Measurements from ENCODE around the gene PDXK. TPM values are rescaled to one million over a fixed set of nuclear protein-coding genes. Genes with fewer than 3 reads are reported as not detected.

Gene PDXK
- total and polyA plus RNA-seq, 2 of the 13 experiments (the other 11 are each of a cell fraction or from before 2014, with no cell fraction given): 114 to 184 TPM

DNA sequence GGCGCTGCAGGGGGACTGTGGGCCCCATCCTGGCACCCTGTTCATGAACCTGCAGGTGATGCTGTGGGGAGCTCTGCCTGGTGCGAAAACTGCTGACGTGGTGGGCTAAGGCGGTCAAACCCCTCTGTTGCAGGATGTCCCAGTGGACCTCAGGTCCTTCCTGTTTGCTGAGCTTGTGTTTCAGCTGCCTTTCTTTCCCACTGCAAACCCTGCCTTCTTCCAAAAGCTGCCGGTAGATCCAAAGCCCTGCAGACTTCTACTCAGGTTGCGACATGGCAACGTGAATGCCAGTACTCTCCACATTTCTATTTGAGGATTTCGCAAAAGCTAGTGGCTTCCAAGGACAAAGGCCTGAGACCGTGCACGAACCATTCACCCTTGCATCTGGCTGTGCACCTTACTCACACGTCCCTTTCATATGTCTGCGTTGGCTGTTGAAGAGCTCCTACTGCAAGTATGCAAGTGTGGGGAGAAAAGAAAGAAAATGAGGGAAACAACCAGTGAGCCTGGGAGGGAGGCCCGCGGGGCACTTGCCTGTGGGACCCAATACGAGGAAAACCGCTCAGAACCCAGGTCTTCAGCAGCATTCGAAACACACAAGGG is 64.3 kb downstream of the PDXK start (continued):
- 0 out of 2 replicates have a peak, but pooled peaks have one; percentile 80 for TF ChIP-seq TOE1 (CRISPR knock-in tag; IDR thresholded peaks at IDR 0.05)
- peak; percentile 90 for TF ChIP-seq SMAD3 (CRISPR knock-in tag; IDR thresholded peaks at IDR 0.05)
- TF ChIP-seq AHR (CRISPR knock-in tag; IDR thresholded peaks at IDR 0.05): peak; percentile 81; the same call in 1 of the 2 replicates
- peak; percentile 63; the same call in 1 of the 2 replicates for TF ChIP-seq YEATS4 (CRISPR knock-in tag; IDR thresholded peaks at IDR 0.05; ENCODE audit: borderline replicate concordance)
- TF ChIP-seq, protein P1, sequence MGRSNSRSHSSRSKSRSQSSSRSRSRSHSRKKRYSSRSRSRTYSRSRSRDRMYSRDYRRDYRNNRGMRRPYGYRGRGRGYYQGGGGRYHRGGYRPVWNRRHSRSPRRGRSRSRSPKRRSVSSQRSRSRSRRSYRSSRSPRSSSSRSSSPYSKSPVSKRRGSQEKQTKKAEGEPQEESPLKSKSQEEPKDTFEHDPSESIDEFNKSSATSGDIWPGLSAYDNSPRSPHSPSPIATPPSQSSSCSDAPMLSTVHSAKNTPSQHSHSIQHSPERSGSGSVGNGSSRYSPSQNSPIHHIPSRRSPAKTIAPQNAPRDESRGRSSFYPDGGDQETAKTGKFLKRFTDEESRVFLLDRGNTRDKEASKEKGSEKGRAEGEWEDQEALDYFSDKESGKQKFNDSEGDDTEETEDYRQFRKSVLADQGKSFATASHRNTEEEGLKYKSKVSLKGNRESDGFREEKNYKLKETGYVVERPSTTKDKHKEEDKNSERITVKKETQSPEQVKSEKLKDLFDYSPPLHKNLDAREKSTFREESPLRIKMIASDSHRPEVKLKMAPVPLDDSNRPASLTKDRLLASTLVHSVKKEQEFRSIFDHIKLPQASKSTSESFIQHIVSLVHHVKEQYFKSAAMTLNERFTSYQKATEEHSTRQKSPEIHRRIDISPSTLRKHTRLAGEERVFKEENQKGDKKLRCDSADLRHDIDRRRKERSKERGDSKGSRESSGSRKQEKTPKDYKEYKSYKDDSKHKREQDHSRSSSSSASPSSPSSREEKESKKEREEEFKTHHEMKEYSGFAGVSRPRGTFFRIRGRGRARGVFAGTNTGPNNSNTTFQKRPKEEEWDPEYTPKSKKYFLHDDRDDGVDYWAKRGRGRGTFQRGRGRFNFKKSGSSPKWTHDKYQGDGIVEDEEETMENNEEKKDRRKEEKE (IDR thresholded peaks at IDR 0.05): no peak
- peak; percentile 87 for TF ChIP-seq ZMYM3 (CRISPR knock-in tag; IDR thresholded peaks at IDR 0.05)
- TF ChIP-seq, protein P2, sequence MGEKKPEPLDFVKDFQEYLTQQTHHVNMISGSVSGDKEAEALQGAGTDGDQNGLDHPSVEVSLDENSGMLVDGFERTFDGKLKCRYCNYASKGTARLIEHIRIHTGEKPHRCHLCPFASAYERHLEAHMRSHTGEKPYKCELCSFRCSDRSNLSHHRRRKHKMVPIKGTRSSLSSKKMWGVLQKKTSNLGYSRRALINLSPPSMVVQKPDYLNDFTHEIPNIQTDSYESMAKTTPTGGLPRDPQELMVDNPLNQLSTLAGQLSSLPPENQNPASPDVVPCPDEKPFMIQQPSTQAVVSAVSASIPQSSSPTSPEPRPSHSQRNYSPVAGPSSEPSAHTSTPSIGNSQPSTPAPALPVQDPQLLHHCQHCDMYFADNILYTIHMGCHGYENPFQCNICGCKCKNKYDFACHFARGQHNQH (CRISPR knock-in tag; IDR thresholded peaks at IDR 0.05): peak; percentile 69; the same call in 1 of the 2 replicates
- TF ChIP-seq, protein P3, sequence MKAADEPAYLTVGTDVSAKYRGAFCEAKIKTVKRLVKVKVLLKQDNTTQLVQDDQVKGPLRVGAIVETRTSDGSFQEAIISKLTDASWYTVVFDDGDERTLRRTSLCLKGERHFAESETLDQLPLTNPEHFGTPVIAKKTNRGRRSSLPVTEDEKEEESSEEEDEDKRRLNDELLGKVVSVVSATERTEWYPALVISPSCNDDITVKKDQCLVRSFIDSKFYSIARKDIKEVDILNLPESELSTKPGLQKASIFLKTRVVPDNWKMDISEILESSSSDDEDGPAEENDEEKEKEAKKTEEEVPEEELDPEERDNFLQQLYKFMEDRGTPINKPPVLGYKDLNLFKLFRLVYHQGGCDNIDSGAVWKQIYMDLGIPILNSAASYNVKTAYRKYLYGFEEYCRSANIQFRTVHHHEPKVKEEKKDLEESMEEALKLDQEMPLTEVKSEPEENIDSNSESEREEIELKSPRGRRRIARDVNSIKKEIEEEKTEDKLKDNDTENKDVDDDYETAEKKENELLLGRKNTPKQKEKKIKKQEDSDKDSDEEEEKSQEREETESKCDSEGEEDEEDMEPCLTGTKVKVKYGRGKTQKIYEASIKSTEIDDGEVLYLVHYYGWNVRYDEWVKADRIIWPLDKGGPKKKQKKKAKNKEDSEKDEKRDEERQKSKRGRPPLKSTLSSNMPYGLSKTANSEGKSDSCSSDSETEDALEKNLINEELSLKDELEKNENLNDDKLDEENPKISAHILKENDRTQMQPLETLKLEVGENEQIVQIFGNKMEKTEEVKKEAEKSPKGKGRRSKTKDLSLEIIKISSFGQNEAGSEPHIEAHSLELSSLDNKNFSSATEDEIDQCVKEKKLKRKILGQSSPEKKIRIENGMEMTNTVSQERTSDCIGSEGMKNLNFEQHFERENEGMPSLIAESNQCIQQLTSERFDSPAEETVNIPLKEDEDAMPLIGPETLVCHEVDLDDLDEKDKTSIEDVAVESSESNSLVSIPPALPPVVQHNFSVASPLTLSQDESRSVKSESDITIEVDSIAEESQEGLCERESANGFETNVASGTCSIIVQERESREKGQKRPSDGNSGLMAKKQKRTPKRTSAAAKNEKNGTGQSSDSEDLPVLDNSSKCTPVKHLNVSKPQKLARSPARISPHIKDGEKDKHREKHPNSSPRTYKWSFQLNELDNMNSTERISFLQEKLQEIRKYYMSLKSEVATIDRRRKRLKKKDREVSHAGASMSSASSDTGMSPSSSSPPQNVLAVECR (CRISPR knock-in tag; IDR thresholded peaks at IDR 0.05; ENCODE audit: borderline replicate concordance): peak; percentile 71; the same call in 1 of the 2 replicates
- peak; percentile 93 for TF ChIP-seq ARNTL (CRISPR knock-in tag; IDR thresholded peaks at IDR 0.05)
- no peak for TF ChIP-seq ZNF44 (CRISPR knock-in tag; IDR thresholded peaks at IDR 0.05)
- TF ChIP-seq, protein P4, sequence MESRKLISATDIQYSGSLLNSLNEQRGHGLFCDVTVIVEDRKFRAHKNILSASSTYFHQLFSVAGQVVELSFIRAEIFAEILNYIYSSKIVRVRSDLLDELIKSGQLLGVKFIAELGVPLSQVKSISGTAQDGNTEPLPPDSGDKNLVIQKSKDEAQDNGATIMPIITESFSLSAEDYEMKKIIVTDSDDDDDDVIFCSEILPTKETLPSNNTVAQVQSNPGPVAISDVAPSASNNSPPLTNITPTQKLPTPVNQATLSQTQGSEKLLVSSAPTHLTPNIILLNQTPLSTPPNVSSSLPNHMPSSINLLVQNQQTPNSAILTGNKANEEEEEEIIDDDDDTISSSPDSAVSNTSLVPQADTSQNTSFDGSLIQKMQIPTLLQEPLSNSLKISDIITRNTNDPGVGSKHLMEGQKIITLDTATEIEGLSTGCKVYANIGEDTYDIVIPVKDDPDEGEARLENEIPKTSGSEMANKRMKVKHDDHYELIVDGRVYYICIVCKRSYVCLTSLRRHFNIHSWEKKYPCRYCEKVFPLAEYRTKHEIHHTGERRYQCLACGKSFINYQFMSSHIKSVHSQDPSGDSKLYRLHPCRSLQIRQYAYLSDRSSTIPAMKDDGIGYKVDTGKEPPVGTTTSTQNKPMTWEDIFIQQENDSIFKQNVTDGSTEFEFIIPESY (CRISPR knock-in tag; IDR thresholded peaks at IDR 0.05): peak; percentile 14; the same call in 1 of the 2 replicates
- TF ChIP-seq HNRNPL (IDR thresholded peaks at IDR 0.05; ENCODE audit: low read depth, low read length): no peak
- TF ChIP-seq, protein P5, sequence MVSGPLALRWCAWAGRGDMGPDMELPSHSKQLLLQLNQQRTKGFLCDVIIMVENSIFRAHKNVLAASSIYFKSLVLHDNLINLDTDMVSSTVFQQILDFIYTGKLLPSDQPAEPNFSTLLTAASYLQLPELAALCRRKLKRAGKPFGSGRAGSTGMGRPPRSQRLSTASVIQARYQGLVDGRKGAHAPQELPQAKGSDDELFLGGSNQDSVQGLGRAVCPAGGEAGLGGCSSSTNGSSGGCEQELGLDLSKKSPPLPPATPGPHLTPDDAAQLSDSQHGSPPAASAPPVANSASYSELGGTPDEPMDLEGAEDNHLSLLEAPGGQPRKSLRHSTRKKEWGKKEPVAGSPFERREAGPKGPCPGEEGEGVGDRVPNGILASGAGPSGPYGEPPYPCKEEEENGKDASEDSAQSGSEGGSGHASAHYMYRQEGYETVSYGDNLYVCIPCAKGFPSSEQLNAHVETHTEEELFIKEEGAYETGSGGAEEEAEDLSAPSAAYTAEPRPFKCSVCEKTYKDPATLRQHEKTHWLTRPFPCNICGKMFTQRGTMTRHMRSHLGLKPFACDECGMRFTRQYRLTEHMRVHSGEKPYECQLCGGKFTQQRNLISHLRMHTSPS (CRISPR knock-in tag; IDR thresholded peaks at IDR 0.05; ENCODE audit: low read depth): 0 out of 2 replicates have a peak, but pooled peaks have one; percentile 53
- TF ChIP-seq ZNF530 (CRISPR knock-in tag; IDR thresholded peaks at IDR 0.05; ENCODE audit: low read depth): no peak
- no peak for TF ChIP-seq HOXD1 (CRISPR knock-in tag; IDR thresholded peaks at IDR 0.05)

Measured in HepG2 (cell line).